HepG2 (cell line): ENCODE results near the gene MAB21L4. TPM values are rescaled to one million over a fixed set of nuclear protein-coding genes. Genes with fewer than 3 reads are reported as not detected.

ENCODE experiments used
- BRCA1 ChIP-seq: sonication (generic); formaldehyde crosslinking; IDR thresholded peaks from 2 replicates; pipeline ENCODE4 v1.4.0; 2020; ENCODE audit warnings: missing genetic modification reagents
- ELF1 ChIP-seq: sonication (generic); formaldehyde crosslinking; IDR thresholded peaks from 2 replicates; pipeline ENCODE4 v1.4.0; 2020; ENCODE audit warnings: missing genetic modification reagents
- FOXO1 ChIP-seq: sonication (generic); formaldehyde crosslinking; IDR thresholded peaks from 2 replicates; pipeline ENCODE4 v1.4.0; 2020; ENCODE audit warnings: missing genetic modification reagents
- JDP2 ChIP-seq: sonication (generic); formaldehyde crosslinking; IDR thresholded peaks from 2 replicates; pipeline ENCODE4 v1.8.1; 2022; ENCODE audit warnings: missing genetic modification reagents, borderline replicate concordance
- KLF15 ChIP-seq: sonication (generic); formaldehyde crosslinking; IDR thresholded peaks from 2 replicates; pipeline ENCODE4 v1.8.1; 2023; ENCODE audit warnings: borderline replicate concordance, mild to moderate bottlenecking, inconsistent platforms, missing genetic modification reagents, mixed read lengths
- MED13 ChIP-seq: sonication (generic); formaldehyde crosslinking; IDR thresholded peaks from 2 replicates; pipeline ENCODE4 v1.5.0; 2020; ENCODE audit warnings: missing genetic modification reagents
- MED8 ChIP-seq: sonication (generic); formaldehyde crosslinking; IDR thresholded peaks from 2 replicates; pipeline ENCODE4 v1.8.1; 2023; ENCODE audit warnings: mild to moderate bottlenecking, missing genetic modification reagents; ENCODE audit not compliant: insufficient replicate concordance
- MEIS1 ChIP-seq: sonication (generic); formaldehyde crosslinking; IDR thresholded peaks from 2 replicates; pipeline ENCODE4 v1.9.0; 2021; ENCODE audit warnings: mild to moderate bottlenecking, missing genetic modification reagents, moderate library complexity, borderline replicate concordance
- NRL ChIP-seq: sonication (generic); formaldehyde crosslinking; IDR thresholded peaks from 2 replicates; pipeline ENCODE4 v1.5.0; 2020; ENCODE audit warnings: missing genetic modification reagents, mild to moderate bottlenecking, moderate library complexity, borderline replicate concordance
- POLR2AphosphoS2 ChIP-seq: IDR thresholded peaks from 2 replicates; pipeline ENCODE4 v1.6.1; 2011; ENCODE audit warnings: low read depth, low read length, improper control_type of control experiment
- STAT5B ChIP-seq: sonication (generic); formaldehyde crosslinking; IDR thresholded peaks from 2 replicates; pipeline ENCODE4 v1.4.0; 2020; ENCODE audit warnings: missing genetic modification reagents
- ZMAT3 ChIP-seq: sonication (generic); formaldehyde crosslinking; conservative IDR thresholded peaks from 2 replicates; pipeline ENCODE4 v1.7.0; 2021; ENCODE audit warnings: missing genetic modification reagents
- ZNF180 ChIP-seq: sonication (generic); formaldehyde crosslinking; IDR thresholded peaks from 2 replicates; pipeline ENCODE4 v1.4.0; 2020; ENCODE audit warnings: low read depth, missing genetic modification reagents, borderline replicate concordance
- ZNF251 ChIP-seq: sonication (generic); formaldehyde crosslinking; IDR thresholded peaks from 2 replicates; pipeline ENCODE4 v1.9.0; 2021; ENCODE audit warnings: mild to moderate bottlenecking, missing genetic modification reagents
- ZNF331 ChIP-seq: sonication (generic); formaldehyde crosslinking; IDR thresholded peaks from 2 replicates; pipeline ENCODE4 v1.4.0; 2020; ENCODE audit warnings: missing genetic modification reagents
- ZNF567 ChIP-seq: sonication (generic); formaldehyde crosslinking; IDR thresholded peaks from 2 replicates; pipeline ENCODE4 v1.8.1; 2023; ENCODE audit warnings: mild to moderate bottlenecking, missing genetic modification reagents, borderline replicate concordance
- ZSCAN21 ChIP-seq: sonication (generic); formaldehyde crosslinking; IDR thresholded peaks from 2 replicates; pipeline ENCODE4 v1.8.0; 2022; ENCODE audit warnings: mild to moderate bottlenecking, missing genetic modification reagents, moderate library complexity, borderline replicate concordance
- ZSCAN9 ChIP-seq: IDR thresholded peaks from 2 replicates; pipeline ENCODE4 v1.6.1; 2016; ENCODE audit warnings: borderline replicate concordance
- polyA plus RNA-seq, 8 experiments: library from polyadenylated mRNA; depleted of rRNA in 3 of 8; stranded (reverse) in 7 of 8; unstranded in 1 of 8; fragments of >200 nt; fragmentation: Illumina TruSeq in 4 of 8; extraction: Trizol in 4 of 8; gene quantifications; 2 replicates each; pipeline versions ENCODE4 v1.2.1 to v1.2.3, GENCODE V29; 2011 to 2016; ENCODE audit warnings: low read depth in 4 of 8, missing spikeins in 1 of 8, mixed read lengths in 1 of 8; ENCODE audit not compliant: insufficient read depth in 1 of 8
- total RNA-seq, 5 experiments: library from RNA; depleted of rRNA; stranded (reverse); fragments of >200 nt; fragmentation: Illumina TruSeq; extraction: Trizol; gene quantifications; 2 replicates each; pipeline ENCODE4 v1.2.3, GENCODE V29; 2016; ENCODE audit warnings: low read depth in 1 of 5
- TF ChIP-seq, protein P1 (sequence below): sonication (generic); formaldehyde crosslinking; IDR thresholded peaks from 2 replicates; pipeline ENCODE4 v1.5.1; 2020; ENCODE audit warnings: missing genetic modification reagents, mild to moderate bottlenecking, borderline replicate concordance
- TF ChIP-seq, protein P2 (sequence below): sonication (generic); formaldehyde crosslinking; IDR thresholded peaks from 2 replicates; pipeline ENCODE4 v1.4.0; 2020; ENCODE audit warnings: missing genetic modification reagents
- TF ChIP-seq, protein P3 (sequence below): sonication (generic); formaldehyde crosslinking; IDR thresholded peaks from 2 replicates; pipeline ENCODE4 v1.4.0; 2020; ENCODE audit warnings: low read depth, mild to moderate bottlenecking, missing genetic modification reagents
- TF ChIP-seq, protein P4 (sequence below): sonication (generic); formaldehyde crosslinking; IDR thresholded peaks from 2 replicates; pipeline ENCODE4 v1.5.1; 2020; ENCODE audit warnings: missing genetic modification reagents, mild to moderate bottlenecking, borderline replicate concordance
- TF ChIP-seq, protein P5 (sequence below): sonication (generic); formaldehyde crosslinking; IDR thresholded peaks from 2 replicates; pipeline ENCODE4 v1.4.0; 2020; ENCODE audit warnings: mild to moderate bottlenecking, low read depth, missing genetic modification reagents

The MAB21L4 gene
- total and polyA plus RNA-seq, 2 of the 13 experiments (the other 11 are each of a cell fraction or from before 2014, with no cell fraction given) = 3.0 to 14.0 TPM

DNA sequence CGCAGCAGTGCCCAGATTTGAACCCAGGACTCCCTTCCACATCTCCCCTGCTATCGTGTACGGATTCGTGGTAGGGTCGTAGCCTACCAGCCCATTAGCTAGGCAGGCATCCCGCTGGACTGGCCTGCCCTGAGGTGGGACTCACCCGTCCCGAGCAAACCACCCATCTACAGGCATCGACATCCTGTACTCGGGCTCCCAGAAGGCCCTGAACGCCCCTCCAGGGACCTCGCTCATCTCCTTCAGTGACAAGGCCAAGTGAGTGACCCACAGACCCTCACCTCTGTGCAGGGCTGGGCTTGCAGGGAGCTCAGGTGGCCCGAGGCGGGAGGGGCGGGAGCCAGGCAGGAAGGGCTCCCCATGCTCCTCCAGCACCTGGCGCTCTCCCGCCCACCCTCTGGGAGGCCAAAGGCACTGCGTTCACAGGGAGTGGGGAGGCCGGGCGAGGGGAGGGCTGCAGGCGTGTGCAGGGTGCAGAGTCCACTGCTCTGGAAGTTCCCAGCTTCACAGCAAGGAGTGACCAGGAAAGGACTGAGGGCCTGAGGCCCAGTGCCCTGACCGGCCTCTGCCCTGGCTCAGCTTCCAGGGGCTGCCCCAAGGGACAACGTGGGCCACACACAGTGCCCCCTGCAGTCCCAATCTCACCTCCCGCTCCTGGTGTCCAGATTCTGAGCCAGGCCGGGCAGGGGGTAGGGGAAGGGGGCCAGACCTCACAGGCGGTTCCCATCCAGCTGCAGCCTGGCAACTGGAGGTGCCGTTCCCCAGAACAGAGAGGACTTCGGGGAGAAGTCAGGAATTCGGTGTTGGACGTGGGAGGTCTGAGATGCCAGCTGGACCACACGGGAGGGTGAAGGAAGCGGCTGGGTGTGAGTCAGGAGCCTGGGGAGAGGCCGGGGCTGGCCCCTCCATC, 21.9 kb downstream of the MAB21L4 start (continued):
- TF ChIP-seq BRCA1 (CRISPR knock-in tag) (peak; percentile 90; the same call in 1 of the 2 replicates), JDP2 (CRISPR knock-in tag) (no peak), ZNF567 (0 out of 2 replicates have a peak, but pooled peaks have one; percentile 88), POLR2AphosphoS2 (no peak), KLF15 (CRISPR knock-in tag) (no peak), ZNF331 (CRISPR knock-in tag) (peak; percentile 97), FOXO1 (peak; percentile 86; the same call in 1 of the 2 replicates), ZSCAN21 (peak; percentile 99), ELF1 (peak; percentile 72), ZNF180 (CRISPR knock-in tag) (no peak), MED13 (CRISPR knock-in tag) (no peak), NRL (CRISPR knock-in tag) (peak; percentile 16; the same call in 1 of the 2 replicates), MEIS1 (CRISPR knock-in tag) (0 out of 2 replicates have a peak, but pooled peaks have one; percentile 52), ZNF251 (CRISPR knock-in tag) (no peak), ZMAT3 (peak; percentile 97; the same call in 1 of the 2 replicates), STAT5B (CRISPR knock-in tag) (no peak), MED8 (CRISPR knock-in tag) (peak; percentile 86), ZSCAN9 (CRISPR knock-in tag) (peak; percentile 95)
- TF ChIP-seq, protein P1, sequence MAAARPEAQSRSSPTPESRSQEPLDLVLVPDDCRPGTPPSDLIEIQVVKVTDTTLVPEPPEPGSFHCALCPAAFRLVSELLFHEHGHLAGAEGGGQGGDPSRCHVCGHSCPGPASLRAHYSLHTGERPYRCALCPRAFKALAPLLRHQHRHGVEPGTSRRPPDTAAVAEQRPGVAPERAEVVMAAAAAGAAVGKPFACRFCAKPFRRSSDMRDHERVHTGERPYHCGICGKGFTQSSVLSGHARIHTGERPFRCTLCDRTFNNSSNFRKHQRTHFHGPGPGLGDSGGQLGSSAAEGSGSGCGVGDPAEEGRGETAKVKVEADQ = peak; percentile 95
- TF ChIP-seq, protein P2, sequence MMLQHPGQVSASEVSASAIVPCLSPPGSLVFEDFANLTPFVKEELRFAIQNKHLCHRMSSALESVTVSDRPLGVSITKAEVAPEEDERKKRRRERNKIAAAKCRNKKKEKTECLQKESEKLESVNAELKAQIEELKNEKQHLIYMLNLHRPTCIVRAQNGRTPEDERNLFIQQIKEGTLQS = no peak
- TF ChIP-seq, protein P3, sequence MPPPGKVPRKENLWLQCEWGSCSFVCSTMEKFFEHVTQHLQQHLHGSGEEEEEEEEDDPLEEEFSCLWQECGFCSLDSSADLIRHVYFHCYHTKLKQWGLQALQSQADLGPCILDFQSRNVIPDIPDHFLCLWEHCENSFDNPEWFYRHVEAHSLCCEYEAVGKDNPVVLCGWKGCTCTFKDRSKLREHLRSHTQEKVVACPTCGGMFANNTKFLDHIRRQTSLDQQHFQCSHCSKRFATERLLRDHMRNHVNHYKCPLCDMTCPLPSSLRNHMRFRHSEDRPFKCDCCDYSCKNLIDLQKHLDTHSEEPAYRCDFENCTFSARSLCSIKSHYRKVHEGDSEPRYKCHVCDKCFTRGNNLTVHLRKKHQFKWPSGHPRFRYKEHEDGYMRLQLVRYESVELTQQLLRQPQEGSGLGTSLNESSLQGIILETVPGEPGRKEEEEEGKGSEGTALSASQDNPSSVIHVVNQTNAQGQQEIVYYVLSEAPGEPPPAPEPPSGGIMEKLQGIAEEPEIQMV (CRISPR knock-in tag) = peak; percentile 90
- TF ChIP-seq, protein P4, sequence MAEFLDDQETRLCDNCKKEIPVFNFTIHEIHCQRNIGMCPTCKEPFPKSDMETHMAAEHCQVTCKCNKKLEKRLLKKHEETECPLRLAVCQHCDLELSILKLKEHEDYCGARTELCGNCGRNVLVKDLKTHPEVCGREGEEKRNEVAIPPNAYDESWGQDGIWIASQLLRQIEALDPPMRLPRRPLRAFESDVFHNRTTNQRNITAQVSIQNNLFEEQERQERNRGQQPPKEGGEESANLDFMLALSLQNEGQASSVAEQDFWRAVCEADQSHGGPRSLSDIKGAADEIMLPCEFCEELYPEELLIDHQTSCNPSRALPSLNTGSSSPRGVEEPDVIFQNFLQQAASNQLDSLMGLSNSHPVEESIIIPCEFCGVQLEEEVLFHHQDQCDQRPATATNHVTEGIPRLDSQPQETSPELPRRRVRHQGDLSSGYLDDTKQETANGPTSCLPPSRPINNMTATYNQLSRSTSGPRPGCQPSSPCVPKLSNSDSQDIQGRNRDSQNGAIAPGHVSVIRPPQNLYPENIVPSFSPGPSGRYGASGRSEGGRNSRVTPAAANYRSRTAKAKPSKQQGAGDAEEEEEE = peak; percentile 72; the same call in 1 of the 2 replicates
- TF ChIP-seq, protein P5, sequence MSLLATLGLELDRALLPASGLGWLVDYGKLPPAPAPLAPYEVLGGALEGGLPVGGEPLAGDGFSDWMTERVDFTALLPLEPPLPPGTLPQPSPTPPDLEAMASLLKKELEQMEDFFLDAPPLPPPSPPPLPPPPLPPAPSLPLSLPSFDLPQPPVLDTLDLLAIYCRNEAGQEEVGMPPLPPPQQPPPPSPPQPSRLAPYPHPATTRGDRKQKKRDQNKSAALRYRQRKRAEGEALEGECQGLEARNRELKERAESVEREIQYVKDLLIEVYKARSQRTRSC (CRISPR knock-in tag) = no peak
